NAMALWA (cell line): ENCODE measurements around the gene HSD17B2.
A peak's percentile ranks its signal among the peaks of the same experiment; 100 is the strongest.
"Not testable (repeated sequence)": the region's sequence is repeated elsewhere in the genome, so short reads cannot be mapped to it uniquely, and the experiment has no call there.

Experiments used
- DNase-seq: peaks from one replicate; pipeline ENCODE4 v3.0.0-alpha.2; 2015; ENCODE audit warnings: low spot score

Gene HSD17B2

DNA sequence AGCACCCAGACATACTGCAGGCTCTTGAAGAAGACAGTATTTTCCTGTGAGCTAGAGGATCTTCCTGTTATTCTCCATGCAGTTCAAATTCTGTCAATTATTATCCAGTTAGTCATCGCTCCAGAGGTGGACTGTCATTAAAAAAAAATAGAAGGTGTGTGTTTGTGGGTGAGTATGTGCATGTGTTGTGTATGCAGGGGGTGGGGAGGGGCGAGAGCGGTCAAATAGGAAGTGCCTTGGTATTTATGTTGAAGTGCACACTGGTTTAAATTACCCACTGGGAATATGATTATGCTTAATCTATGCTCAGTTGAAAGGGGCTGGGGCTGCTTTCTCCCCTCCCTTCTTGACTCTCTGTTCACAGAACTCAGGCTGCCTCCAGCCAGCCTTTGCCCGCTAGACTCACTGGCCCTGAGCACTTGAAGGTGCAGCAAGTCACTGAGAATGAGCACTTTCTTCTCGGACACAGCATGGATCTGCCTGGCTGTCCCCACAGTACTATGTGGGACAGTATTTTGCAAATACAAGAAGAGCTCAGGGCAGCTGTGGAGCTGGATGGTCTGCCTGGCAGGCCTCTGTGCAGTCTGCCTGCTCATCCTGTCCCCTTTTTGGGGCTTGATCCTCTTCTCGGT, at the start of gene HSD17B2:
HSD17B2 (plus strand) TSS at position 273 of the 632 bp plus-strand sequence; CDS start at position 445, 172 bp downstream.
- DNase-seq = no peak

DNA sequence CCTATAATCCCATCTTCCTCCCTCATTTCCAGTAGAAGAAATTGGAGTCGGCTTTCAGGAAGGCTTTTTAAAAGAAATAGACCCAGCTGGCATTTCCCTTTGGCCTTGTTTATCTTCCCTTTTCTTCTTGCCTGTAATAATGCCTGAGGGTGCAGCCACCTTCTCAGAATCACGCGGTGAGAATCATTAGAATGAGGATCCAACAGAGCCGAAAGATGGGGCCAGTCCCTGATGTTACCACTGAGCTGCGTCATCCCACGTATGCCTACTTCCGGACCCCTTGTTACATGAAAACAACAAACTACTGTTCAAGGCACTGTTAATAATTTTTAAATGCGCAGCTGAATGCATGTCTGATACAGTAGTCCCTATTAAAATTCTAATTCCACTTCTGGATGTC, 47.9 kb upstream of the HSD17B2 start:
- DNase-seq = no peak

GRCh38 chr16:81987706-81988105, 47.3 kb upstream of the HSD17B2 start:
- no peak for DNase-seq

DNA sequence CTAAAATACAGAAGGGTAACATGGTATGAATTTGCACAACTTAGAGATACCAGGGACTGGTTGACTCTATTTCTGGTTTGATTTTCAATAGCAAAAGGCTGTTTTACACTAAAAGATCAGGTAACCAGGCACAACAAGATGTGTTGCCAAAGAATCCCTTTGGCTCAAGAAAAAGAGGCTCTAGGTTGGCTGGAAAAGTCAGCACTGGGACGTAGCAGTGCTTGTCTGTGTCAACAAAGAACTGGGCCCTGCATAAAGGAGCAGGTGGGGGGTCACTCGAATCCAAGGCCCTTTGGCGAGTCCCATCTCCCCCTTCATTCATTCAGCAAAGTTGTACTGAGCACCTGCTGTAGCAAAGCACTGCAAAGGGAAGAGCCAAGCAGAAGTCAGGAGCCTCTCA, 42.2 kb upstream of the HSD17B2 start:
- no peak for DNase-seq

- peak; percentile 48 for DNase-seq
Observed at GRCh38 chr16:81994485-81994884, 40.6 kb upstream of the HSD17B2 start.

DNA sequence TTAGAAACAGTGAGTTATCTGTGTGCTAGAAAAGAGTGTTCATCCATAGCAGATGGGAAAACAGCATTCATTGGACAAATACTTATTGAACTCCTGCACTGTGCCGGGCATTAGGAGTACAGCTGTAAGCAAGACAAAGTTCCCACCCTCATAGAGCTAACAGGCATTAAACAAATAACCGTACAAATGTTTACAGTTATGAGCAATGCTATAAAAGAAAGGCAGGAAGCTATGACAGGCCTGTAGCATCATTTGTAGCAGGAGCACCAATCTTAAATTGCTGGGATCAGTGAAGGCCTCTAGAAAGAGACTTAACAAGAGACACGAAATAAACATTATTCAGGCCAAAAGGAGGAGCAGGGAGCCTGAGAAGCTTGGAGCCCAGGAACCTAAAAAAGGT, 39.4 kb upstream of the HSD17B2 start:
- no peak for DNase-seq

GRCh38 chr16:81996664-81997509, 38.2 kb upstream of the HSD17B2 start:
- DNase-seq = peak; percentile 15

DNA sequence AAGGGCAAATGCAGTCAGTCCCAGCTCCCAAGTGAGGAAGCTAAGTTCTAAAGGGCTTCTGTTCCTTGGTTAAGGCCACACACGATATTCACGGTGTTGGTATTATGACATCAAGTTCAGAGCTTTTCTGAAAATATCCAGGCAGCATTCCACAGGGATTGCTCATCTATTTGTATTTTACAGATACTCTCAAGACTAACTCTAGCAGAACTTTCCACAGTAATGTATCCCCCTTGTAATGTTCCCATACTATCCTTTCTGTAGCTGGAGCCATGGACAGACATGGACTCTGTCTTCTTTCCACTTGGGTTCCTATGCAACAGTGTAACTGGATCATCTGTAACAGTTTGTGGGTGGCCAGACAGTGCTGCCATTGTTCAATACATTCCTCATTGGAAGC, 37.3 kb upstream of the HSD17B2 start:
- DNase-seq = no peak

DNA sequence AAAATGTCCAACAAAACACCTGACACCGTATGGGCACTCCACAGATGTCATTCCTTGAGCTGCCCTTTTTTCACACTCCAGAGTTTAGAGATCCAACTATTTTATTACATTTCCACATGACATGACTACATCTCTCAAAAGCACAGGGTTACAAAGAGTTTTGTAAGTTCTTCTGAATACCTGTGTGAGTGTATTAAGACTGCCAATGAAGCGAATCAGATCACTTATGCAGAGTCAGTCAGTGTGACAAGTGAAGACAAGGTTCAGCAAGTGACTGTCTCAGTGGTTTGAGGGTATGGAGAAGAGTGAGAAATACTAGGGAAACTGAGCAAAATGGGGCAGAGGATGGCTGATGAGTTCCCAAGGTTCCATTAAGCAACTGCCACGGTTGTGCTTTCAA, 32.2 kb upstream of the HSD17B2 start:
- DNase-seq = no peak

DNA sequence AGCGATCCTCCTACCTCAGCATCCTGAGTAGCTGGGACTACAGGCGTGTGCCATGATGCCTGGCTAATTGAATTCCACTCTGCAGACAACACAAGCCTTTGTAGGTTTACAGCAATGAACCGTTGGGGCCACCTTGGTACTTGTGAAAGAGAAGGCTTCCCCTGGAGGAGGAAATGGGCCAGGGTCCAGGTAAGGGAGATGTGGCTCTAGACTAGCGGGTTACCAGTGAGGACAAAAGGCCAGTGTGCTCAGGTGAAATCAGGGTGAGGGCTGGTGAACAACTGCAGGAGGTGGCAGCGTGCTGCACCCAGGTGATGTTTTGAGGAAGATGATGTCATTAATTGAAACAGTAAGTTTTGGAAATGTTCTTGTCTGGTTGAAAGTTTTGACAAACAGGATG, 30.5 kb upstream of the HSD17B2 start:
- no peak for DNase-seq

DNA sequence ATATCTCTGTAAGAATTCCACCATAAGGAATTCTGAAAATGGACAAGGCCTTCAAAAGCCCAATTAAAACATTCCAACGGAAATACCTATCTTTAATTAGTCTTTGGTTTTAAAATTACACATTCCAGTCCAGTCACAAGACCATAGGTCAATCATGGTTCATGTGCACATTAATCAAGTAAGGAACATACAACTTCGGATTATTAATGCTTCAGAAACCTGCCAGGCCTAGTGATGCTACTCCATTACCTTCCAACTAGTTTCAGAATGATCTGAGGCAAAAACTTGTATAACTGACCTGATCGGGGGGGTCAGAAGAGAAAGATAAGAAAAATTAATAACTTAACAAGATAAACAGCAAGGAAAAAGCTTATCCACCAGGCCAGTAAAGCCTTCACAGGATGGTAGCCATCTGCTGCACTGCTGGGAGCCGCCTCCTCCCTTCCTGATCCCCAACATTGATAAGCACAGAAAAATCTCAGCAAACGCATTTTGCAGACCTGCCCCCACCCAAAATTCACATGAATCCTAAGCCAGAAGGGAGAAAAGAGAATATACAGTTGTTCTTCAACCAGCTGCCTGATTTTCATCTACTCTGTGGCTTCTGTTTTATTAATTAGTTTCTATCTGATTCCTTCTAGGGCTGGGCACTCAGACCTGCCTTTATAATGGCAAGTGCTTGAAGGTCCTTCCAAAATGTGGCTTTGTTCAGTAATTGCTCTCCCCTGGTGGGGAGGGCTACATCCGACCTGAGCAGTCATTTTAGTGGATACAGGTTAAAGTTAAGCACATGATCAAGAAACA, 29.8 kb upstream of the HSD17B2 start:
- DNase-seq = no peak

- no peak for DNase-seq
Observed at GRCh38 chr16:82006036-82006435, 29.0 kb upstream of the HSD17B2 start.

- no peak for DNase-seq
Observed at GRCh38 chr16:82007189-82007588, 27.9 kb upstream of the HSD17B2 start.

GRCh38 chr16:82008957-82009592, 26.0 kb upstream of the HSD17B2 start:
- DNase-seq = no peak

- DNase-seq = not testable (repeated sequence)
Observed at GRCh38 chr16:82009789-82010188, 25.3 kb upstream of the HSD17B2 start.

DNA sequence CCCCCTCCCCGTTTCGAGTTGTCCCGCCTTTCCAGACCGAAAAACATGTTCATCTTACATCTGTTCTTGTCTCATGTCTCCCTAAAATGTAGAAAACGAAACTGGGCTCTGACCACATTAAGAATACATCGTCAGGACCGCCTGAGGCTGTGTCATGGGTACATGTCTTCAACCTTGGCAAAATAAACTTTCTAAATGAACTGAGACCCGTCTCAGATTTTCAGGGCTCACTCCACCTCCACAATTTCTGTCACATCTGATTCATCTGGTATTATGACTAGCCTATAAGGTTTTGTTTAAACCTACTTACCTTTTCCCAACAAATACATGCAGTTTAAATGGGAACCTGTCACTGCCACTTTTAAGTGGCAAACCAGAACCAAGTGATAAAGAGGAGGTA, 24.4 kb upstream of the HSD17B2 start:
- DNase-seq = no peak

- no peak for DNase-seq
Observed at GRCh38 chr16:82011199-82011641, 23.8 kb upstream of the HSD17B2 start, which contains the start of gene SDR42E1. SDR42E1 (minus strand) TSS chr16:82011470; CDS start chr16:82000858, 10,612 bp downstream.

- no peak for DNase-seq
Observed at GRCh38 chr16:82013139-82013538, 21.9 kb upstream of the HSD17B2 start.

DNA sequence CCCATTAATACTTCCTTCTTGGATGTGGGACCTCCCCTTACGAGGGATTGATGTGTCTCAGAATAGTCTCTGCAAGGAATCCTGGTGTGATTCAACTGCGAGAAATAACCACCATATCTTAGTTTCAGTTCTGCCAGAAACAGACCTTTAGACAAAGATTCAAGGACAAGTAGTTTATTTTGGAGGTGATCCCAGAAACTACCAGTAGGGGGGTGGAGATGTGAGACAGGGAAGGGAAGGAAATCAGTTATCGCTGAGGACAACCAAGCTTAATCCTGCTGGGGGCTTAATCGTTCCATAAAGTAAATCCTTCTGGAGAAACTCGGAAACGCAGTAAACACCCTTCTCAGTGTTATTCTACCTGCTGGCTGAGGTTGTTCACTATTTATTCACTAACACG, 18.8 kb upstream of the HSD17B2 start:
- DNase-seq = peak; percentile 30

DNA sequence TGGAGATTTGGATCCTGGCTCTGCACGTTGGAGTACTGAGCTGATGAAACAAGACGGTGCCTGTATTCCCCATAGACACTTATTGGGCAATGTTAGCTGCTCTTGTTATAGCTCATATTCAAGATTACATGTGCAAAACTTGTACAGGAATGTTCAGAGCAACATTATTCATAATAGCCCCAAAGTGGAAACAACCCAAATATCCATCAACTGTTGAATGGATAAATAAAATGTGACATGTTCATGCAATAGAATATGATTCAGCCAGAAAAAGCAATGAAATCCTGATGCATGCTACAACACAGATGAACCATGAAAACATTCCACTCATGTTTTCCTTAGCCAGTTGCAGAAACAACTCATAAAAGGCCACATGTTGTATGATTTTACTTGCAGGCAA, 18.1 kb upstream of the HSD17B2 start:
- no peak for DNase-seq

GRCh38 chr16:82017911-82018568, 17.0 kb upstream of the HSD17B2 start:
- no peak for DNase-seq
